ENCODE data around the gene ZNF586.

Gene ZNF586

DNA sequence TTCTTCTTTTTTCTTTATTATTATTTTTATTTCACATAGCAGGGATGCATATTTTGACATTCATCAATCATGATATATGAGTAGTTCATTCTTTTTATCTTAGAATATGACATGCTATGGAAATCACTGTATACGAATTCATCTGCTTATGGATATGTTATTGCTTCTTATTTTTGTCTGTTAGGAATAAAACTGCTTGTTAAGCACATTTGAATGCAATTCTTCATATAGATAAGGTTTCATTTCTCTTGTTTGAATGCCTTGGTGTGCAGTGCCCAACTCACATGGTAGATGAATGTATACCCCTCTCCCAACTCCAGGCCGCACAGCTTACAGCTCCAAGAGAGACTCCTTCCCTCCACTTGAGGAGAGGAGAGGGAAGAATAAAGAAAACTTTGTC is 11.5 kb upstream of the ZNF586 start:
- no peaks in the 10 kb centered on the region for H3K27me3 ChIP-seq (ENCODE audit: control insufficient read depth, insufficient read depth, low read length)
- H3K27ac ChIP-seq (ENCODE audit: low read depth, low read length) = no peak overlapping the region
- H3K4me1 ChIP-seq (ENCODE audit: control insufficient read depth, insufficient read depth, low read length) = no peaks in the 10 kb centered on the region
- no peaks in the 10 kb centered on the region for H3K9me3 ChIP-seq (ENCODE audit: control insufficient read depth, insufficient read depth, low read depth, low read length)
- H3K4me3 ChIP-seq (ENCODE audit: low read depth, low read length) = no peak overlapping the region
- H3K36me3 ChIP-seq (ENCODE audit: control insufficient read depth, insufficient read depth, low read length) = peaks cover 82% of the 10 kb centered on the region
- no peak overlapping the region for H3K9ac ChIP-seq (ENCODE audit: low read length)

DNA sequence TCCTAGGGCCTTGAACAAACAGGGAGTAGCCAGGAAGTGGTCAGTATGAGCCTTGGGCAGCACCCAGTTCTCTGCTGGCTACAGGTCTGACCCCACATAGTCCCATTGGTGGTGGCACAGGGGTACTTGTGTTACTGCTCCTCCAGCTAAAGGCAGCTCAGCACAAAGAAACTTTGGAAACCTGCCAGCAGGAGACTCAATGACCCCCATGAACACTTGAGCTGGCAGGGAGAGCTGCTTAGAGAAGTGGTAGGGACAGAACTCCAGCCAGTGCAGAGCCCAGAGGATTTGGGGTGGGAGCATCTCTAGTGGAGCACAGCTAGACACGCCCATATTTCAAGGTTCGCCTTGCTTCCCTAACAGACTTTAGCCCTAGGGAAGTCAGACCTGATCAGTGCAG is 10.4 kb upstream of the ZNF586 start:
- no peaks in the 10 kb centered on the region for H3K4me1 ChIP-seq (ENCODE audit: control insufficient read depth, insufficient read depth, low read length)
- H3K4me3 ChIP-seq (ENCODE audit: low read depth, low read length) = no peak overlapping the region
- peaks cover 70% of the 10 kb centered on the region for H3K36me3 ChIP-seq (ENCODE audit: control insufficient read depth, insufficient read depth, low read length)
- H3K27me3 ChIP-seq (ENCODE audit: control insufficient read depth, insufficient read depth, low read length) = no peaks in the 10 kb centered on the region
- H3K9ac ChIP-seq (ENCODE audit: low read length) = no peak overlapping the region
- H3K9me3 ChIP-seq (ENCODE audit: control insufficient read depth, insufficient read depth, low read depth, low read length) = no peaks in the 10 kb centered on the region
- H3K27ac ChIP-seq (ENCODE audit: low read depth, low read length) = no peak overlapping the region

DNA sequence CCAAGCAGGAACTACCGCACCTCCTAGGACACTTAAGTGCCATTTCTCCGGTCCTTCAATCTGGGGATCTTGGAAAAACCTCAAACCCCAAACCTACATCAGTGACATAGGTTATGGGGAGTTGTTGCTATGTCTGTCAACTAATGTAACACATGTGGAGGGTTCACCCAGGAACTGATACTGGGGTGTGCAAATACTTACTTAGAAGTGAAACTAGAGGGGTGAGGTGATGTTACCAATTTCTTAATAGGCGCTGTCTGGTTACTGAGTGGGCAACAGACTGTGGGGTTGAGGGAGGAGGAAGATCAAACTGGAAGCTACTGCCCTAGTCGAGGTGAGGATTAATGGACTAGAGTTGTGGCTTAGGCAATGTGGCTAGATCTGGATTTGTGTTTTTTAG is 1.9 kb downstream of the ZNF586 start:
- H3K4me1 ChIP-seq (ENCODE audit: control insufficient read depth, insufficient read depth, low read length) = 0 out of 2 replicates have a peak, but pooled peaks cover 4% of the 10 kb centered on the region
- no peaks in the 10 kb centered on the region for H3K27me3 ChIP-seq (ENCODE audit: control insufficient read depth, insufficient read depth, low read length)
- peaks cover 2% of the 10 kb centered on the region; the same call in 1 of the 2 replicates for H3K9me3 ChIP-seq (ENCODE audit: control insufficient read depth, insufficient read depth, low read depth, low read length)
- H3K27ac ChIP-seq (ENCODE audit: low read depth, low read length) = no peak overlapping the region
- peaks cover 38% of the 10 kb centered on the region for H3K36me3 ChIP-seq (ENCODE audit: control insufficient read depth, insufficient read depth, low read length)
- H3K9ac ChIP-seq (ENCODE audit: low read length) = no peak overlapping the region
- no peak overlapping the region for H3K4me3 ChIP-seq (ENCODE audit: low read depth, low read length)

DNA sequence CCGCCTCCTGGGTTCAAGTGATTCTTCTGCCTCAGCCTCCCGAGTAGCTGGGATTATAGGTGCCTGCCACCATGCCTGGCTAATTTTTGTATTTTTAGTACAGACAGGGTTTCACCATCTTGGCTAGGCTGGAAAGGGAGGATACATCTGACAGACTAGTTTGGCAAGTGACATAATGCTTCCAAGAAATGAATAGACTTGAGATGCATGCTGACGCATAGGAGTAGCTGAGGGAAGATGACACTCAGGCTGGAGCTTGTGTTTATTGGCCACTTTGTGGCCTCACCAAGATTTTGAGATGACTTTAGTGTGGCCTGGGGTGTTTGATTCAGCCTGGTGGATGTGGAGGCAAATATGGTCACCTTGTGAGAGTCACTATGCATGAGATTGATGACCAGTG is 4.0 kb downstream of the ZNF586 start:
- no peak overlapping the region for H3K9ac ChIP-seq (ENCODE audit: low read length)
- H3K36me3 ChIP-seq (ENCODE audit: control insufficient read depth, insufficient read depth, low read length) = peaks cover 58% of the 10 kb centered on the region
- H3K4me3 ChIP-seq (ENCODE audit: low read depth, low read length) = no peak overlapping the region

DNA sequence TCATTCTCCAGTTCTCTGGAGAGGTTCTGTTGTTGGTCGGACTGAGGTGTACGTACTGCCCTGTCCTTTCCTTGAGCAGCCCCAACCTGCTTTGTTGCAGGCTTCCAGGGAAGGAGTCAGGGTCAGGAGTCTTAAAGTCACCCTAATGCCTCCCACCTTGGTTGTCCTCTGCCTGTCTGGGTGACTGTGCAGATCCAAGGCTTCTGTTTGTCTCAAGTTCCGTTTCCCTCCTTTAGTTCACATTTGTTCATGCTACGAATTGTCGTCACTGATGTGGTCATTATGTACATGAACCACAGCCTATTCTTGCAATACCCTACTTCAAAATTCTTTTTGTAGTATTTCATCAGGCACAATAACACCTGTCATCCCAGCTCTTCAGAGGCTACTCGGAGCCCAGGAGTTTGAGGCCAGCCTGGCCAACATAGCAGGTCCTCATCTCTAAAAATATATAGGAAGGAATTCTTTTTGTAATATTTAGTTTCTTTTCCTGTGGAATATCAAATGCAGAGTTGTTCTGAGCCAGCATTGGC is 7.4 kb downstream of the ZNF586 start:
- no peak overlapping the region for H3K9ac ChIP-seq (ENCODE audit: low read length)
- peaks cover 29% of the 10 kb centered on the region for H3K9me3 ChIP-seq (ENCODE audit: control insufficient read depth, insufficient read depth, low read depth, low read length)
- H3K27me3 ChIP-seq (ENCODE audit: control insufficient read depth, insufficient read depth, low read length) = no peaks in the 10 kb centered on the region
- peaks cover 86% of the 10 kb centered on the region for H3K36me3 ChIP-seq (ENCODE audit: control insufficient read depth, insufficient read depth, low read length)
- no peaks in the 10 kb centered on the region for H3K4me1 ChIP-seq (ENCODE audit: control insufficient read depth, insufficient read depth, low read length)
- H3K4me3 ChIP-seq (ENCODE audit: low read depth, low read length) = no peak overlapping the region
- H3K27ac ChIP-seq (ENCODE audit: low read depth, low read length) = no peak overlapping the region

More for the DNA sequence above, 4.0 kb downstream of the ZNF586 start:
- H3K27me3 ChIP-seq (ENCODE audit: control insufficient read depth, insufficient read depth, low read length) = no peaks in the 10 kb centered on the region
- peaks cover 8% of the 10 kb centered on the region for H3K9me3 ChIP-seq (ENCODE audit: control insufficient read depth, insufficient read depth, low read depth, low read length)
- H3K27ac ChIP-seq (ENCODE audit: low read depth, low read length) = no peak overlapping the region
- 0 out of 2 replicates have a peak, but pooled peaks cover 4% of the 10 kb centered on the region for H3K4me1 ChIP-seq (ENCODE audit: control insufficient read depth, insufficient read depth, low read length)

DNA sequence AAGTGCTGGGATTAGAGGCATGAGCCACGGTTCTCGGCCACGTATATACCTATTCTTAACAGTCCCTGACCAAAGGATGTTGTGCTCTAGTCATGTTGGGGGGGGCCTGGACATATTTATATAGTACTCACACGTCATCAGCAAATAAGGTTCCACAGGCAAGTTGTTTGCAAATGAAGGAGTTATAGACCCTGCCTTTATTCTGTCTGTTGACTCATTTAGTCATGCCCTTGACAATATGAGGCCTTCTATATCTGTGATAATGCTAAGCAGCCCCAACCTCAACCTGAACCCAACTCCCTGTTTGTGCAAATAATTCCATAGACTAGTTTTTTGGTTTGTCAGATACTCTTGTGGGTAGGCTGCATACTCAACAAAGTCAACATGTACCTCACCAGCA is 8.9 kb downstream of the ZNF586 start:
- Histone ChIP-seq H3K36me3 (ENCODE audit: control insufficient read depth, insufficient read depth, low read length) (peaks cover 74% of the 10 kb centered on the region), H3K27me3 (ENCODE audit: control insufficient read depth, insufficient read depth, low read length) (no peaks in the 10 kb centered on the region), H3K9me3 (ENCODE audit: control insufficient read depth, insufficient read depth, low read depth, low read length) (peaks cover 29% of the 10 kb centered on the region), H3K4me1 (ENCODE audit: control insufficient read depth, insufficient read depth, low read length) (no peaks in the 10 kb centered on the region), H3K27ac (ENCODE audit: low read depth, low read length) (no peak overlapping the region), H3K9ac (ENCODE audit: low read length) (no peak overlapping the region), H3K4me3 (ENCODE audit: low read depth, low read length) (no peak overlapping the region)

DNA sequence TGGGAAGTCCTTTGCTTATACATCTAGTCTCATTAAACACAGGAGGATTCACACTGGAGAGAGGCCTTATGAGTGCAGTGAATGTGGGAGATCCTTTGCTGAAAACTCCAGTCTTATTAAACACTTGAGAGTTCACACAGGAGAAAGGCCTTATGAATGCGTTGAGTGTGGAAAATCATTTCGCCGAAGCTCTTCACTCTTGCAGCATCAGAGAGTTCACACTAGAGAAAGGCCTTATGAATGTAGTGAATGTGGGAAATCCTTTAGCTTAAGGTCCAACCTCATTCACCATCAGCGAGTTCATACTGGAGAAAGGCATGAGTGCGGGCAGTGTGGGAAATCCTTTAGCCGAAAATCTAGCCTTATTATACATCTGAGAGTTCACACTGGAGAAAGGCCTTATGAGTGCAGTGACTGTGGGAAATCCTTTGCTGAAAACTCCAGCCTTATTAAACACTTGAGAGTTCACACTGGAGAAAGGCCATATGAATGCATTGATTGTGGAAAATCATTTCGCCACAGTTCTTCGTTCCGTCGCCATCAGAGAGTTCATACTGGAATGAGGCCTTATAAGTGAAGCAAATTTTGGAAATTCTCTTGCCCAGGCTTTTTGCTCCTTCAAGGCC is 9.9 kb downstream of the ZNF586 start:
- Histone ChIP-seq H3K4me3 (ENCODE audit: low read depth, low read length) (no peak overlapping the region), H3K4me1 (ENCODE audit: control insufficient read depth, insufficient read depth, low read length) (no peaks in the 10 kb centered on the region), H3K27me3 (ENCODE audit: control insufficient read depth, insufficient read depth, low read length) (no peaks in the 10 kb centered on the region), H3K9ac (ENCODE audit: low read length) (no peak overlapping the region), H3K9me3 (ENCODE audit: control insufficient read depth, insufficient read depth, low read depth, low read length) (peaks cover 29% of the 10 kb centered on the region), H3K36me3 (ENCODE audit: control insufficient read depth, insufficient read depth, low read length) (peaks cover 72% of the 10 kb centered on the region), H3K27ac (ENCODE audit: low read depth, low read length) (no peak overlapping the region)

DNA sequence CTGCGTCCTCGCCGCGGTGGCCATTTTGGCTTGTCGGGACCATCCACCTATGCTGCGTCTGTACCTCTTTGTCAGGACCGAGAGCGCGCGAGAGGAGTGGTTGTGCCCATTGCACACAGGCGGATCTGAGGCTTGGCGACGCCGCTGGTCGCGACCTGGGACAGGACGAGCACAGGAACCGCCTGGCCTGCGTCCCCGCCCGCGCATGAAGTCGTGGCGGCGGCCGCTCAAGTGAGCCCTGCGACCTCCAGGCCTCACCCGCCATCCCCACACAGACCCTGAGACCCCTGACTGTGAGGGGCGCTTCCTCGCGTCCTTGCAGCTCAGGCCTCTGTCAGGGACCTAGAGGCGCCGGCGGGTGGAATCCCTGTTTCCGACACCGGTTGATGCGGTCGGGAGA is 16.8 kb downstream of the ZNF586 start:
- Histone ChIP-seq H3K4me3 (ENCODE audit: low read depth, low read length) (no peak overlapping the region), H3K36me3 (ENCODE audit: control insufficient read depth, insufficient read depth, low read length) (peaks cover 25% of the 10 kb centered on the region), H3K9me3 (ENCODE audit: control insufficient read depth, insufficient read depth, low read depth, low read length) (peaks cover 8% of the 10 kb centered on the region)

DNA sequence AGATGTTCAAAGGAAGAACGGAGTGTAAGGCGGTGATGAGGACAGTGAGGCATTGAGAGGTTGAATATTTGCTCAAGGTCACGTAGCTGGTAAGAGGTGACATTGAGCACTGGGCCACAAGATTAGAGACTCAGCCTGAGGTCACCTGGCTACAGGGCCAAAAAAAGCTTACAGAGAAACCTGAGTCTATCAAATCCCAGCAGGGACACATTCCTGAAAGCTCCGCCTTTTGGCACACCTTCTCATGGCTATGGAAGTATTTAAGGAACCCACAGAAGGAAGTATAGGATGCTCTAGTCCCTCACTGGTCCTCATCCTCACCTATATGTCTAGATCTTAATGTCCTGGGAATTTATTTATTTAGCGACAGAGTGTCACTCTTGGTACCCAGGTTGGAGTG is 17.4 kb downstream of the ZNF586 start:
- H3K36me3 ChIP-seq (ENCODE audit: control insufficient read depth, insufficient read depth, low read length) = peaks cover 20% of the 10 kb centered on the region
- H3K9me3 ChIP-seq (ENCODE audit: control insufficient read depth, insufficient read depth, low read depth, low read length) = peaks cover 6% of the 10 kb centered on the region
- H3K4me1 ChIP-seq (ENCODE audit: control insufficient read depth, insufficient read depth, low read length) = peaks cover 10% of the 10 kb centered on the region; the same call in 1 of the 2 replicates
- H3K27me3 ChIP-seq (ENCODE audit: control insufficient read depth, insufficient read depth, low read length) = no peaks in the 10 kb centered on the region
- H3K27ac ChIP-seq (ENCODE audit: low read depth, low read length) = no peak overlapping the region
- no peak overlapping the region for H3K9ac ChIP-seq (ENCODE audit: low read length)
- no peak overlapping the region for H3K4me3 ChIP-seq (ENCODE audit: low read depth, low read length)

More for the DNA sequence above, 16.8 kb downstream of the ZNF586 start:
- Histone ChIP-seq H3K9ac (ENCODE audit: low read length) (no peak overlapping the region), H3K27ac (ENCODE audit: low read depth, low read length) (no peak overlapping the region), H3K4me1 (ENCODE audit: control insufficient read depth, insufficient read depth, low read length) (peaks cover 10% of the 10 kb centered on the region; the same call in 1 of the 2 replicates), H3K27me3 (ENCODE audit: control insufficient read depth, insufficient read depth, low read length) (no peaks in the 10 kb centered on the region)

DNA sequence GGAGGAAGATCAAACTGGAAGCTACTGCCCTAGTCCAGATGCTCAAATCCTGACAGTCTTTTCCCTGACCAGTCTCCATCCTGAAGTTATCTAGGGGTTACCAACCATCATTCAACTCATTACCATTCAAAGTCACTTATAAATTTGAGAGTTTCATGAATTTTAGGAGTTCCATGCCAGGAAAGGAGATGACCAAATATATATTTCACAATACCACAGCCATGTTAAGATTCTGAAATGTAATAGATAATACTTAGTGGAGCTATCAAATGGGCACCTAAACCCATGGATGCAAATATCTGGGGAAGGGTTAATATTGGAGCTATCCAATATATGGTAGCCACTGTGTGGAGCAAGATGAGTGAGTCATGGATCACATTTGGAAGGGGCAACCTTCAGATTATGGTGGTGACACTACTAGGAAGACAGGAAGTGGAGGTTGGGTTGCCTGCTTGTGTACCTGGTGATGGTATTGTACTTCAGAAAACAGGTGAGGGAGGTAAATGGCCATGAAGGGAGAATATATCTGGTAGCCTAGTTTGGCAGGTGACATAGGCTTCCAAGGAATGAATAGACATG is 18.7 kb downstream of the ZNF586 start:
- Histone ChIP-seq H3K4me3 (ENCODE audit: low read depth, low read length) (no peak overlapping the region), H3K9me3 (ENCODE audit: control insufficient read depth, insufficient read depth, low read depth, low read length) (peaks cover 6% of the 10 kb centered on the region), H3K4me1 (ENCODE audit: control insufficient read depth, insufficient read depth, low read length) (peaks cover 10% of the 10 kb centered on the region; the same call in 1 of the 2 replicates), H3K36me3 (ENCODE audit: control insufficient read depth, insufficient read depth, low read length) (peaks cover 18% of the 10 kb centered on the region), H3K9ac (ENCODE audit: low read length) (no peak overlapping the region), H3K27me3 (ENCODE audit: control insufficient read depth, insufficient read depth, low read length) (no peaks in the 10 kb centered on the region), H3K27ac (ENCODE audit: low read depth, low read length) (no peak overlapping the region)

DNA sequence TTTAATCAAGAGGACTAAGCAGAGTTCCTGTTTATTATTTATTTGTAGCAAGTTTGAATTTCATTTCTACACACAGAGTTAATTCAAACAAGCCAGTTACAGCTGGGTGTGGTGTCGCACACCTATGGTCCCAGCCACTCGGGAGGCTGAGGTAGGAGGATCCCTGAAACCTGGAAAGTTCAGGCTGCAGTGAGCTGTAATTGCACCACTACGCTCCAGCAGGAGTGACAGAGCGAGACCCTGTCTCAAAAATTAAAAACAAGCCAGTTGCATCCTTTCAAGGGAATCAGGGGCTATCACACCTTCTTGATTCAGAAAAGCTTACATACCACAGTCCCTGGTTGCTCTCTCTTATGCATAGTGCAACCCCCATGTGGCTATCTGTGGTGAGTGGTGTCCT is 19.8 kb downstream of the ZNF586 start:
- Histone ChIP-seq H3K4me1 (ENCODE audit: control insufficient read depth, insufficient read depth, low read length) (peaks cover 10% of the 10 kb centered on the region; the same call in 1 of the 2 replicates), H3K27me3 (ENCODE audit: control insufficient read depth, insufficient read depth, low read length) (no peaks in the 10 kb centered on the region), H3K9ac (ENCODE audit: low read length) (no peak overlapping the region), H3K9me3 (ENCODE audit: control insufficient read depth, insufficient read depth, low read depth, low read length) (peaks cover 6% of the 10 kb centered on the region), H3K36me3 (ENCODE audit: control insufficient read depth, insufficient read depth, low read length) (peaks cover 18% of the 10 kb centered on the region), H3K4me3 (ENCODE audit: low read depth, low read length) (no peak overlapping the region), H3K27ac (ENCODE audit: low read depth, low read length) (no peak overlapping the region)

All from HUES6 (cell line).